ENCODE data around the gene ADGRG6.
"Not testable (repeated sequence)": the region's sequence is repeated elsewhere in the genome, so short reads cannot be mapped to it uniquely, and the experiment has no call there.

Gene ADGRG6

GRCh38 chr6:142345261-142345660, 43.5 kb downstream of the ADGRG6 start:
- no peak for DNase-seq (ENCODE audit: low read depth, low spot score)

- not testable (repeated sequence) for DNase-seq (ENCODE audit: low read depth, low spot score)
These were observed 44.4 kb downstream of the ADGRG6 start for GRCh38 chr6:142346166-142346565.

DNA sequence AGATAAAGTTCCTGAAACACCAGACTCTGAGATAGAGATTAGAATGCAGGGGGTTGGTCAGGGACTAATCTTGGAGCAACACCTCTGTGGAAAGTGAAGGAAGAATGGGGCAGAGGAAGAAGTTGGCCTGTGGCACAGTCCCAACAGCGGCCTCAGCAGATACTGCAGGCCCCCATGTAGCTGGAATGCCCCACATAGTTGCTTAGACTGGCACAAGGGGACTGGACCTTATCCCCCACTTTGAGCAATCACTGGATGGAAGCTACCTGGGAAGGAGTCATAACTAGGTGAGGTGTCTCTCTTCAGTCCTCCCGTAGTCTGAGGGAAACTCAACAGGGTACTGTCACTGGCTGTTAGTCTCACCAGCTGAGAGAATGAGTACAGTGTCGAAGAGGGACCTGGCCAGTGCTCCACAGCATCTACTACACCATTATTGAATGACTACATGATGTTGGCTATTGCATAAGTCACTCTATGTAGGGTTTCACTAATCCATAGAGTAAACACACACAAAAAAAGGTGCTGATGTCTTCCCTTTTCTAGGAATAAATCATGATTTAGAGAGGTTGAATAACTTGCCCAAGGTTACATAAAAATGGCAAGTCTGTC, 47.5 kb downstream of the ADGRG6 start:
- no peak for DNase-seq (ENCODE audit: low read depth, low spot score)

GRCh38 chr6:142350309-142350708, 48.5 kb downstream of the ADGRG6 start:
- DNase-seq (ENCODE audit: low read depth, low spot score): no peak

DNA sequence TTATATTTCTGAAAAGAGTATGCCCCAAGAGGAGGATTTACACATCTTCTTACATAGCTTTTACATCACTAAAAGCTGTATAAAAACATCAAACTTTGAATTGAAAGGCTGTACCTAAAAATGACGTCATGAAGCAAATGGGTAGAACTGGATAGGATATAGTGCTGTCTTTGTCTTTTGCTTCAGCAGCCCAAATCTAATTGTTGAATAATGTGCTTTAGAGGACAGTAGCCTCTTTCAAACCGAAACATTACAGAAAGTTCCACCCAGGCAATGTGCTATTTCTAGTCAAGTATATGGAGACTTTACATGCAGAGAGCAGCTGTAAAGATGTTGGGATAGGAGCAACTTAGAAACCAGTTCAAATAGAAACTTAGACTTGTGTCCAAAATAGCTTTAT, 51.9 kb downstream of the ADGRG6 start:
- no peak for DNase-seq (ENCODE audit: low read depth, low spot score)

DNA sequence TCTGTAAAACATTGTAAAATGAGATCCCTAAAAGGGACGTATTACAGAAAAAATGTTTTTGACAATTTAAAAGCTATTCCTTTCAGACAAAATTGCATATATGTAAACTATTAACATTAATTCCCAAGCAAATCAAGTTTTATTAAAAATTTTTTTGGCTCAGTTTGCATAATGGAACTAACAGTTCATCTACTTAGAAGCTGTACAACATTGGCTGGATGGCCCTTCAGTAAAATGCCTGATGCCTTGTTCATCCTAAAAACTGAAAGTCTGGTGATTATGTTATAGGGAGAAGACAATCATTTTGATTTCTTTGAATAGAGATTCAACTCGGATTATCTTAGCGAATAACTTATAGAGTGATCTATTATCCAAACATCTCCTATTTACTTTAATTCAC, 52.8 kb downstream of the ADGRG6 start:
- DNase-seq (ENCODE audit: low read depth, low spot score): no peak

DNA sequence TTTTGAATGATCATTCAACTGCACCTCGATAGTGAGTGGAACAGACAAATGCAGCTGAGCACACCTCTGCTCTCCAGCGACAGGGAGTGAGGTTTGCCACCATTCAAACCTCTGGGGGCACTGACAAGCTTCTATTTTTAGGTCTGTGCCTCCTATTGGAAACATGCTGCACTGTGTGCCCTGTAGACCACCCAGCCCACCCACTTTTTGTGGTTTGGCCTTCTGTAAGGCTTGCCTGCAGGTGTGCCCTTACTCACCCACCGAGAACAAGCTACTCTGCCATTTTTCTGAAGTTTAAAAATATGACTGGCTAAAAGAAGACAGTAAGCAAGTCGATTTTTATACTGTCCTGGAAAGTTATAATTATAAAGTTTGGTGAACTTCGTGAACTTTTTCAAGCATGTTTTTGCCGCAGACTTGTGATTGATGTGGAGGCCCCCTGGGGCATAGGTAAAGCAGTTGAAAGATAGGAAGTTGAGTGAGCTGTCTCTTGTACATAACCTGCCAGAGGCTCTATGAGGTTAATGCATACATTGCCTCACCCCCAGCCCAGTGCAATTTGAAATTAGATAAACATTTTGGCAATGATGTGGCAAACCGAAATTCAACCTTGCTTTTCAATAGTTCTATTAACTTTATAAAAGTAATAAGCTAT, 53.8 kb downstream of the ADGRG6 start:
- no peak for DNase-seq (ENCODE audit: low read depth, low spot score)

- no peak for DNase-seq (ENCODE audit: low read depth, low spot score)
These were observed 54.5 kb downstream of the ADGRG6 start for GRCh38 chr6:142356201-142356883.

- no peak for DNase-seq (ENCODE audit: low read depth, low spot score)
These were observed 55.0 kb downstream of the ADGRG6 start for GRCh38 chr6:142356884-142357225.

GRCh38 chr6:142357879-142358278, 56.1 kb downstream of the ADGRG6 start:
- DNase-seq (ENCODE audit: low read depth, low spot score): no peak

GRCh38 chr6:142359271-142359960, 57.6 kb downstream of the ADGRG6 start:
- DNase-seq (ENCODE audit: low read depth, low spot score): no peak

DNA sequence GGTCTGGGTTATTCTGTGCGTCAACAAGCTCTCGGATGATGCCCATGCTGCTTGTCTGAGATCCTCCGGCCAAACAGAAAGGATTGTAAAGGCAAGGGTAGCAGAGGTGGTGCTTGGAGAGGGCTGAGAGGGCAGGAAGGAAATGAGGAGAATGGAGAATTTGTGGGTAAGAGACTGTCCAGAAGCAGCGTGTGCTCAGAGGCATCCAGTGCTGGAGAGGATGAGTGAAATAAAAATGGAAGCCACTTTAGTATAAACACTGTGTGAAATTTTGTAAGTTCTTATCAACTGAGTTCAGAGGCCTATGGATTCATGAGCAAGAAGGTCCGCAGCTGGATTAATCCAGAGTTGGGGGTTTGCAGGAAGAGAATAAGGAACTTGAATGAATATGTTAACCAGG, 59.5 kb downstream of the ADGRG6 start:
- no peak for DNase-seq (ENCODE audit: low read depth, low spot score)

DNA sequence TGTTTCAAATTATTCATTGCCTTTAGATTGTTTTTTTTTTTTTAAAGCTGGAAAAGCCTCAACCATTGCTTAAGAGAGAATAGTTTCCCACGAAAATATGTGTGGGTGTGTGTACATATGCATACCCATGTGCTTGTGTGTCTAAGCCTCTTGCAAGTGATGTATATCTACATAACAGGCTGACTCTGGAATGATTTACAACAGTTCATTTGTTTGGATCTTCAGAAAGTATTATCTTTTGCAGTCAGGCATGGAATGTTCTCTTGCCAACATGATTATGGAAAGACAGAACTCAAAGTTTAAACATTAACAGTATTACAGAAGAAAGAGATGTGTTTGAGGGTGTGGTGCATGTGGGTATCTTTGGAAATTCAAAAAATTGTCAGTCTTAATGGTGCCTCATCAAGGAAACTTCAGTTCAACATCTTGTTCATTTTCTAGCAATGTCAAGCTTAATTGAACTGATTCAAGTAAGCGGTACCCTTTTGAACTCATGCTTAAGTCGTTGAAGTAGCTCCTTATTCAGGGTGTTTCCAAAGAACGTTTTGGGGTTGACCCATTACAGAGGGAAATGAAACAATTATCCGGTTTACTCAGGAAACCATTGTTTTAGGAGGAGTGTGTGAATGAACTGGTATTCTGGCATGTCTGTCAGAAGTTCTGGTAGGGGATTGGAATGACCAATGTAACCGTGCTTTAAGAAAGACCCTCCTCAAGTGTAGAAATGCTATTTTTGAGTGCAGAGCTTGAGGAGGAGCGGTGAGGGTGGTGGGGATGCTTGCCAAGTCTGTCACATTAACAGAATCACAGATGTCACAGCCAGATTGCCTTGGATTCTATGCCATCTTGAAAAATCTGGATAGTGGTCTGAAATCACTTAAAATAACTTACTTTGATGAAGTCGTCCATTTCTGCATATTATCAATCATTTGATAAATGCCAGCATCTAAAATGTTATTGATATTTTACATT, 60.3 kb downstream of the ADGRG6 start:
- DNase-seq (ENCODE audit: low read depth, low spot score): no peak

DNA sequence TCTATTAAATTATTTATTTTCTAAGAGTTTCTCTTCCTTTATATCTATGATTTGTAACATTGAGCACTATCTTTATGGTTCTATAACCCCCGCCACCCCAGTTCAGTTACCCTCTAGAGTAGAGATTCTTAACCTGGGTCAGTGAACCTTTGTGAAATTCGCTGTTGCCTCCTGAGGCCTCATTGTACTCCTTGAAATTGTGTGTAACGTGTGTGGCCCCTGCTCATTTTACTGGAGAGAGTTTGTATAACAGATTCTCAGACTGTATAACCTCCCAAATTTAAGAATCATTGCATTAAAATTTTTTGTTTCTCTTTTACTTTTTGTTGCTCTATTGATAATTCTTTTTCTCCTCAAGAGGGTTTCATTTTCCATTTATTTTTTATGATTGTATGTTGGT, 65.3 kb downstream of the ADGRG6 start:
- DNase-seq (ENCODE audit: low read depth, low spot score): no peak

DNA sequence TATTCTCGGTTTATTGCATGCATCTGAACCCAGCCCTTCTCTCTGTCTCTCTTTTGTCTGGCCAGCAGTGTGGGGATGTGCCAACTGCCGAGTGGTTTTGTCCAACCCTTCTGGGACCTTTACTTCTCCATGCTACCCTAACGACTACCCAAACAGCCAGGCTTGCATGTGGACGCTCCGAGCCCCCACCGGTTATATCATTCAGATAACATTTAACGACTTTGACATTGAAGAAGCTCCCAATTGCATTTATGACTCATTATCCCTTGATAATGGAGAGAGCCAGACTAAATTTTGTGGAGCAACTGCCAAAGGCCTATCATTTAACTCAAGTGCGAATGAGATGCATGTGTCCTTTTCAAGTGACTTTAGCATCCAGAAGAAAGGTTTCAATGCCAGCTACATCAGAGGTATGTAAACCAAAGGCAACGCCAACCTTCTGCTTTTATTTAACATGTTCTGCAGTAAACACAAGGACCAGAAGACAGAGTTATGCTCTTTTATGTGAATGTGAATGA, 65.8 kb downstream of the ADGRG6 start:
- DNase-seq (ENCODE audit: low read depth, low spot score): no peak

- DNase-seq (ENCODE audit: low read depth, low spot score): no peak
These were observed 67.5 kb downstream of the ADGRG6 start for GRCh38 chr6:142369266-142369665.

GRCh38 chr6:142372348-142372747, 70.5 kb downstream of the ADGRG6 start:
- DNase-seq (ENCODE audit: low read depth, low spot score): no peak

DNA sequence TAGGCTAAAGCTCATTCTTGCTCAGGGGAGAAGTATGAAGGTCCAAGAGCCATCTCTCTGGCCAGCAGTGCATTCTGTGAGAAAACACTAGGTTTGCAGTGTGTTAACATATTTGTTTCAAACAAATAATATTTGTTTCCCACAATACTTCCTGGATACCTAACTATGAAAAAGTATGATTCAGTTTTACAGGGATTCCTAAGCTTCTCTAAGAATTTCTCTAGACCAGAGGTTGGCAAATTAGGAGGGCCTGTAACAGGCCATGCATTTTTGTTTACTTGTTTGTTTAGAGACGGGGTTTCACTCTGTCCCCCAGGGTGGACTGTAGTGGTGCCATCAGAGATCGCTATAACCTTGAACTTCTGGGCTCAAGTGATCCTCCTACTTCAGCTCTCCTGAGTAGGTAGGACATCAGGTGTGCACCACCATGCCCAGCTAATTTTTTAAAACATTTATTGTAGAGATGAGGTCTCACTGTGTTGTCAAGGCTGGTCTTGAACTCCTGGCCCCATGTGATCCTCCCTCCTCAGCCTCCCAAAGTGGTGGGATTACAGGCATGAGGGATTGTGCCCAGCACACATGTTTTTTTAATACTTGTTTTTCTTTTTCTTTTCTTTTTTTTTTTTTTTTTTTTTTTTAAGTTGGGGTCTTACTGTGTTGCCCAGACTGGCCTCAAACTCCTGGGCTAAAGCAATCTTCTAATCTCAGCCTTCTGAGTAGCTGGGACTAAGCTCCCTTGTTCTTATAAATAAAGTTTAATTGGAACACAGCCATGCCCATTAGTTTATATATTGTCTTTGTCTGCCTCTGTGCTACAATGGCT, 71.7 kb downstream of the ADGRG6 start:
- DNase-seq (ENCODE audit: low read depth, low spot score): no peak

DNA sequence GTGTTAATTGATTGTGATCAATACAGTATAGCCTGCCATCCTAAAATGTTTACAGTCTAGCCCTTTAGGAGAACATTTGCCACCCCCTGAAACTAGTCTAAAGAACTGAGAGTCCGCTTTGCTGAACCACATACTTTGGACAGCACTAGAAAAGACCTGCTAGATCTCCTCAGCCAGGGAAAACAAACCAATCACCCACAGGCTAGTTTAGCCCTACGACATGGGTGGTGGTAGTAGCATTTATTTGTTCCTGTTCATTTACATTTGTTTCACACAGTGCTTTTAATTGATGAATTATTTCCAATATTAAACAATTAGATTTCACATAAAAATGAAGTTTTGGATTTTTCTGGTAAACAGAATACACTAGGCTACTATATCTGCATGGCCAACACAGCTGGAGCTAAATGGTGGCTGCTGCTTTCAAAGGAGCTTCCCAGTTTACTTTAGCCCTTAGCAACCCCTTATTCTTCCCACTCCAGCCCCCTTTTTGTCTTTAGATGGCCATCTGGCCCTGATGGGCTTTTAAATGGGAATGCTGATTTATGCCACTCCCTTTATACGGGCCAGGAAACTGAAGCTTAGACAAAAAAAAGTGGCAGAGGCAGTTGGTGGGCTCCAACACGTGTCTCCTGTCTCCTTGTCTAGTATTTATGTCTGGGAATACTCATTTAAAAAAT, 72.4 kb downstream of the ADGRG6 start:
- no peak for DNase-seq (ENCODE audit: low read depth, low spot score)
